Raji (cell line): ENCODE data around the gene KRTAP4-5.
"Not testable (repeated sequence)": the region's sequence is repeated elsewhere in the genome, so short reads cannot be mapped to it uniquely, and the experiment has no call there.

Source experiments
- POLR2A ChIP-seq: IDR thresholded peaks from 2 replicates; pipeline ENCODE4 v1.6.1; 2011; ENCODE audit warnings: low read depth, low read length, control low read depth; ENCODE audit not compliant: insufficient read depth

KRTAP4-5 gene

DNA sequence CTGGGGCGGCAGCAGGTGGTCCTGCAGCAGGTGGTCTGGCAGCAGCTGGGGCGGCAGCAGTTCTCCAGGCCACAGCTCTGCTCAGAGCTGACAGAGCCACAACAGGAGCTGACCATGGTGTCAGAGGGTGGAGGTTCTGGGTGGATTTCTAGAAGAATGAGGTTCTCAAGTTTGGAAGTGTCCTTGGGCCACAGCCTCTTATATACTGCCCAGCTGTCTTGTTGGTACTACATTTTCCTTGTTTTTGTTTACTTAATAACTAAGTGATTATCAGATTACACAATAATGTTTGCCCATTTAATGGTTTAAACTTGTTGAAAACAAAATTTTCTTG, at the start of gene KRTAP4-5:
Gene KRTAP4-5 (minus strand): TSS at position 174 of the 334 bp plus-strand sequence. CDS start 58 bp downstream, at position 116.
- TF ChIP-seq POLR2A: no peak

DNA sequence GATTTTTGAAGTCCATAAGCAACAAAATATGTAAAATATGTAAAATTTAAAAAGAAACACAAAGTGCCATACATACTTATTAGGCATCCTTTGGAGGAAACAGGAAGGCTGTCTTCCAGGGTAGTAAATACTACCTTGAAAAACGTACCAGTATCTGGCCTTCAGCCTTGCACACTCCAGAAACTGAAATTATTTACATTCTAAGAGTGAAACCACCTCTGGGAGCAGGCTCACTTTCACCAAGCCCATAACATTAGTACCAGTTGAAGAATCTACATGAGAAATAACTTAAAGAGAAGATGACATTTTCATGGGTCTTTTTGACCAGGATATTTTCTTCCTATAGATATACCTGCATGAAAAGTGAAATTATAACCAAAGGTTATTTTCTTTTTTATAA, 46.4 kb upstream of the KRTAP4-5 start:
- TF ChIP-seq POLR2A: no peak

DNA sequence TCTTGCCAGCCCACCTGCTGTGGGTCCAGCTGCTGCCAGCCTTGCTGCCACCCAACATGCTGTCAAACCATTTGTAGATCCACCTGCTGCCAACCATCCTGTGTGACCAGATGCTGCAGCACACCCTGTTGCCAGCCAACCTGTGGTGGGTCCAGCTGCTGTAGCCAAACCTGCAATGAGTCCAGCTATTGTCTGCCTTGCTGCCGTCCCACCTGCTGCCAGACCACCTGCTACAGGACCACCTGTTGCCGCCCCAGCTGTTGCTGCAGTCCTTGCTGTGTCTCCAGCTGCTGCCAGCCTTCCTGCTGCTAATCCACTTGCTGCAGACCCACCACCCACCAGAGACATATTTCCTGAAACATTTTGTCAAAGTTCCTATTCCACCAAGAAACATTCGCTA, 40.7 kb upstream of the KRTAP4-5 start:
- no peak for TF ChIP-seq POLR2A

DNA sequence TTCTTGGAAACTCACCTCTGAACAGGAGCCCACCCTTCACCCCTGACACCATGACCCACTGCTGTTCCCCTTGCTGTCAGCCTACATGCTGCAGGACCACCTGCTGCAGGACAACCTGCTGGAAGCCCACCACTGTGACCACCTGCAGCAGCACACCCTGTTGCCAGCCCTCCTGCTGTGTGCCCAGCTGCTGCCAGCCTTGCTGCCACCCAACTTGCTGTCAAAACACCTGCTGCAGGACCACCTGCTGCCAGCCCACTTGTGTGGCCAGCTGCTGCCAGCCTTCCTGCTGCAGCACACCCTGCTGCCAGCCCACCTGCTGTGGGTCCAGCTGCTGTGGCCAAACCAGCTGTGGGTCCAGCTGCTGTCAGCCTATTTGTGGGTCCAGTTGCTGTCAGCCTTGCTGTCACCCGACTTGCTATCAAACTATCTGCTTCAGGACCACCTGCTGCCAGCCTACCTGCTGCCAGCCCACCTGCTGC, 40.3 kb upstream of the KRTAP4-5 start, which contains the start of gene KRTAP9-1:
Gene KRTAP9-1 (plus strand): TSS at position 51 of the 482 bp plus-strand sequence. CDS start 0 bp downstream, at position 51.
- not testable (repeated sequence) for TF ChIP-seq POLR2A

DNA sequence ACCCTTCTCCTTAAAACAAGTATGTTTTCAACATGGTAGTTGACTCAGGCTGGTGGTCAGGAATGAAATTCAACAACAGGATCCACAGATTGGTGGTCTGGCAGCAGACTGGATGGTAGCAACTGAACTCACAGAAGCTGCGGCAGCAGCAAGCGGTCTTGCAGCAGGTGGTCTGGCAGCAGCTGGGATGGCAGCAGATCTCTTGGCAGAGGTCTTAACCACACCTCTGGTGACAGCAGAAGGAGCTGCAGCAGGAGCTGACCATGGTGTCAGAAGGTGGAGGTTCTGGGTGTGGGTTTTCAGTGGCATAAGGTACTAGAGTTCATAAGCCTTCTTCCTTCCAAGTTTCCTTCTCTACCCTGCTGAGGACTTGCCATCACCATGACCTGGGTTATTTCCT, 37.2 kb upstream of the KRTAP4-5 start:
- no peak for TF ChIP-seq POLR2A

DNA sequence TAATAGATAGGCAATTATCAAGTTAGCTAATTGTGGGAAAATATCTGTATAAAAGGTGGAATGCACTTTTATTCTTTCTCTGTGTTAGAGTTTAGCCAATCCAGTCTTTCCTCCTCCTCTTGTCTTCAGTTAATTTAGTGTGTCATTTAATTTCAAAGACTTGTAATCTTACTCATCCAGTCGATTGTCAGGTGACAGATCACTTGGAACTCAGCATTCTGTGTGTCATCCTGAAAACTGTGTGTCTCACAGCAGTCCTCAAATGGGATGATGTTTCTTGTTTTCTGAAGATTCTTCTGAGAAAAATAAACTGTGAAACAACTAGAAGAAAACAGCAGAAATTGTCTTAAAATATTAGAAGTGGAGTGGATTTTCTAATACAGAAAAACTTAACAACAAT, 35.4 kb upstream of the KRTAP4-5 start:
- TF ChIP-seq POLR2A: no peak

DNA sequence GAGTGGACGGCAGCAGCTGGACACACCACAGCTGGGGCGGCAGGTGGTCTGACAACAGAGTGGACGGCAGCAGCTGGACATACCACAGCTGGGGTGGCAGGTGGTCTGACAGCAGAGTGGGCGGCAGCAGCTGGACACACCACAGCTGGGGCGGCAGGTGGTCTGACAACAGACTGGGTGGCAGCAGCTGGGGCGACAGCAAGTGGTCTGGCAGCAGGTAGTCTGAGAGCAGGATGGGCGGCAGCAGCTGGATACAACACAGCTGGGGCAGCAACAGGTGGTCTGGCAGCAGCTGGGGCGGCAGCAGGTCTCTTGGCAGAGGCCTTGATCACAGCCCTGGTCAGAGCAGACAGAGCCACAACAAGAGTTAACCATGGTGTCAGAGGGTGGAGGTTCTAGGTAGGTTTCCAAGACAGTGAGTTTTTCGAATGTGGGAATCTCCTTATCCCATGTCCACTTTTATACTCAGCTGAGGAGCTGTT, 34.9 kb upstream of the KRTAP4-5 start, which contains the start of gene KRTAP4-1:
Gene KRTAP4-1 (minus strand): TSS at position 432 of the 482 bp plus-strand sequence. CDS start 57 bp downstream, at position 375.
- TF ChIP-seq POLR2A: no peak

DNA sequence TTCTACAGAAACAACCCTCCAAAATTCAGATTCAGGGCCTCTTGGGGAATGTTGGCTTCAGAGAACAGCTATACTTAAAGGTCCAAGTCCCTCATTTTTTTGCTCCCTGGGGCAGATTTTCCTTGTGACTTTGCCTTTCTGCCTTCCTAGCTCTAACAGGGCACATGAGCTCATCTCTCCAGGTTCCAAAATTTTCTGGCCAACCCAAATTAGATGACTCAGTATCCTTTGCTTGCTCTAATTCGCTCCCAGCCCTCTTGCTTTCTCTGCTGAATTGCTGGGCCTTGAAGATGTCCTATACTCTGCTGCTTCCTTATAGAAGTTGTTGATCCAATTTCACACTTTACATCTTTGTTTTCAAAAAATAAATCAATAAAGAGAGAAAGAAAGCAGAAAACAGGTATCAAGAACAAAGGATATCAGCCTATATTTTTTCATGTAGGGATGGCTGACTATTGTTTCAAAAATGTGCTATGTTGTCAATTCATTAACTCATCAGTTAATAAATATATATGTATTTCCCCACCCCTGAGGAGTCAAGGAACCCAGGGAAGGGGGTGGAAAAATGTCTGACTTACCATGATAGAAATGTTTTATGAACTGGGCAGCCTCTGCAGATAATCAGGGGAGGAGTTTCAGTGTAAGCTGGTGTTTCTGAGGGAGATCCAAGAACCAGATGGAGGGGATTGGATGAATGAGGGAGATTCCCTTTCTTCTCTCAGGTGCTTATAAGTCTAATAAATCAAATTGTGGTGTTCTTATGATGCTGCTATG, 29.4 kb upstream of the KRTAP4-5 start:
- TF ChIP-seq POLR2A: no peak

DNA sequence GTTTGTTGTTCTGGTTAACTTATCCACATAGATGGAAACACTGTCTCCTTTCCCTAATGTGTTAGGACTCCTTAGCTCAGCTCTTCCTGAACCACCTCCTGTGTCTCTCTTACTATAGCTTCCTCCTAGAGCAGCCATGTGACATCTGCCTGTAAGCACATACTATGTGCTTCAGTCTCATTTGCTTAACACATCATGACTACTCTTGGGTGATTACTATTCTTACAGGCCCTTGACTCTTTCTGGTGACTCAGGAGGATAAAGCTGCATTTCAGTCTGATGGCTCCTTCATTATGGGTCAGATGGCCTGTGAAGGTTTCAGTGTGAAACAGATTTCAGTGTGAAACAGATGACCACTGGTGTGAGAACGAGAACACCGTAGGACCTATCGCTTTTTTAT, 28.7 kb upstream of the KRTAP4-5 start:
- TF ChIP-seq POLR2A: no peak

DNA sequence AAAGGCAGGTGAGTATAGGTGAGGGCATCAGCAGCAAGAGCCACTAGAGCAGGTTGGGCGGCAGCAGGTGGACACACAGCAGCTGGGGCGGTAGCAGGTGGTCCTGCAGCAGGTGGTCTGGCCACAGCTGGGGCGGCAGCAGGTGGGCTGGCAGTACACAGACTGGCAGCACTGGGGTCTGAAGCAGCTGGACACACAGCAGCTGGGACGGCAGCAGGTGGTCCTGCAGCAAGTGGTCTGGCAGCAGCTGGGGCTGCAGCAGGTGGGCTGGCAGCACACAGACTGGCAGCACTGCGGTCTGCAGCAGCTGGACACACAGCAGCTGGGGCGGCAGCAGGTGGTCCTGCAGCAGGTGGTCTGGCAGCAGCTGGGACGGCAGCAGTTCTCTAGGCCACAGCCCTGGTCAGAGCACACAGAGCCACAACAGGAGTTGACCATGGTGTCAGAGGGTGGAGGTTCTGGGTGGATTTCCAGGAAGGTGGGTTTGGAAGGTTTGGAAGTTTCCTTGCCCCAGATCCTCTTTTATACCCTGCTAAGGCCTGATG, 28.2 kb upstream of the KRTAP4-5 start, which contains the start of gene KRTAP4-2:
Gene KRTAP4-2 (minus strand): TSS at position 495 of the 545 bp plus-strand sequence. CDS start 57 bp downstream, at position 438.
- TF ChIP-seq POLR2A: no peak

DNA sequence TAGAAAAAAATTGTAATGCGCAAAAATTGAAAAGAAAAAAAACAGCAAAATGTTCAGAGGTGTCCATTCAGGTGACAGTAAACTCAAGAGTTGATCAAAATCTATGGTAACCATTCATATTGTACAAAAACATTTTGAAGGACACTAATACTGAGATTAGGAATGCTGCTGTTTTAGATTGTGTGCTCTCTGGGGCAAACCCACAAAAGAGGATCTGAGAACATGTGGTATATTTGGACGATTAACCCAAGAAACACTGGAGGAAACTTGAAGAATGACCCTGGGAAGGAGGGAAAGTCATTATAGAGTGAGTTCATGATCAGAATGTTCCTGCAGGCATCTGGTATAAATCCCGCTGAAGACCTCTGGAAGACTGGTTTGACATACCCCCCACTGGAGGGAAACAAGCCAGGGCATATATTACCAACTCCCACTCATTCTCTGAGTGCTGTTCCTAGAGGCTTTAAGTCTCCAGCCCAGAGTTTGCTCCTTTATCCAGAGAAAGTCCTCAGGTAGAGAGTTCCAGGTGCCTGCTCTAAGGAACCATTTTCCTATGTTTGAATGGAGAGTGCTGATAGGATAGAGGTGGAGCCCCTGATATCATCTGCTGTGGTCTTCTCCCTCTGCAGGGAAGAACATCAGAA, 27.2 kb upstream of the KRTAP4-5 start:
- TF ChIP-seq POLR2A: no peak

DNA sequence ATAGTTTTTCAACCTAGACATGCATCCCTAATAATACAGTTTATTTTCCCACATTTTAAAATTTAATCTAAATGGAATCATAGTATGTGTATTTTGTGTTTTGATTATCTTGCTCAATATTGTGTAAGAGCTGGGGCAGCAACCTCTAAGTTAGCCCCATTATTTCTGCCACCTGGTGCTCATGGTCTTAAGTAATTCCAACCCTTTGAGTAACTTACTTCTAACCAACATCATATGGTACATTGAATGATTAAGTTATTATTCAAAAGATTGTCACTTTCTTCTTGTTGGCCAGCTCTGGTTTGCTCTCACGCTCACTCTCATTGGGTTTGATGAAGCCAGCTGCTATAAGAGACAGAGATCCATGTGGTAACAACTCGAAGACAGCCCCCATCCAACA, 22.3 kb upstream of the KRTAP4-5 start:
- no peak for TF ChIP-seq POLR2A

DNA sequence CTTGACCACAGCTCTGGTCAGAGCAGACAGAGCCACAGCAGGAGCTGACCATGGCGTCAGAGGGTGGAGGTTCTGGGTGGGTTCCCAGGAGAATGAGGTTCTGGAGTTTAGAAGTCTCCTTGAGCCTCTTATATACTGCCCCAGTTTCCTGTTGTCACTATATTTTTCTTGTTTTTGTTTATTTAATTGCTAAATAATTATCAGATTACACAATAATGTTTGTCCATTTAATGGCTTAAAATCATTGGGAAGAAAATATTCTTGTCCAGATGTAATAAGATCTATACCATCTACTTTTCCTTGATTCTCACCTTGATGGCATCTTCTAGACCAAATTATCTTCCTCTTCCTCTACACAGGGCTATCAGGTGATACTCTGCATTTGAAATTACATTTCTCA, 18.5 kb upstream of the KRTAP4-5 start, which contains the start of gene KRTAP4-3:
Gene KRTAP4-3 (minus strand): TSS at position 101 of the 400 bp plus-strand sequence. CDS start 49 bp downstream, at position 52.
- TF ChIP-seq POLR2A: no peak

DNA sequence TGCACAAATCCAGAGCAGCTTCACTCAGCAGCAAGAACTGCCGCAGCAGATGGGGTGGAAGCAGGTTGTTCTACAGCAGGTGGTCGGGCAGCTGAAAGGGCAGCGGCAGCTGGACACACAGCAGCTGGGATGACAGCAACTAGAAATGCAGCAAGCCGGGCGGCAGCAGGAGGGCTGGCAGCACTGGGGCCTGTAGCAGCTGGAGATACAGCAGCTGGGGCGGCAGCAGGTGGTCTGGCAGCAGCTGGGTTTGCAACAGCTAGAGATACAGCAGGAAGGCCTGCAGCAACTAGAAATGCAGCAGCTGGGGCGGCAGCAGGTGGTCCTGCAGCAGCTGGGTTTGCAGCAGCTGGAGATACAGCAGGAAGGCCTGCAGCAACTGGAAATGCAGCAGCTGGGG, 17.9 kb upstream of the KRTAP4-5 start:
- no peak for TF ChIP-seq POLR2A

DNA sequence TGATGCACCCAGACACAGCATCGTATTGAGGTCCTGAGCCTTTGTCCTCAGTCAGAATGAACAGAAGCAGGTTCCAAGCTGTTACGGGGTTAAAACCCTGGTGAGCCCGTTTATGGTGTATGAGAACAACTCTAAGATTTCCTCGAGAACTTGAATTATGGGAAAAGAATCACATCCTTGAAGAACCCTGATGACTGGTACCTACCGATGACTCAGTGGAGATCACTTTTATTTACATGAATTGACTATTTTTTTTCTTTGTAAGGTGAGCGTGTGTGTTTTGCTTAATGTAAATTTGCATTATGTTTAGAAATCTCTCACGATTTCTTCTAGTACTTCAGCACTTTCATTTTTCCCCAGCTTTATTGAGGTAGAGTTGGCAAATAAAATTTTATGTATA, 14.2 kb upstream of the KRTAP4-5 start:
- TF ChIP-seq POLR2A: no peak
